22Rv1 (cell line): ENCODE data around the gene WBP2NL.

Experiments
- ZFX ChIP-seq: fragments of 450-650 bp; IDR thresholded peaks from 2 replicates; pipeline ENCODE4 v1.6.1; 2017; ENCODE audit warnings: antibody characterized with exemption, borderline replicate concordance
- TF ChIP-seq, protein P1 (sequence below): fragments of 450-650 bp; IDR thresholded peaks from 2 replicates; pipeline ENCODE4 v1.5.1; 2017; ENCODE audit warnings: mild to moderate bottlenecking

- TF ChIP-seq, protein P1, sequence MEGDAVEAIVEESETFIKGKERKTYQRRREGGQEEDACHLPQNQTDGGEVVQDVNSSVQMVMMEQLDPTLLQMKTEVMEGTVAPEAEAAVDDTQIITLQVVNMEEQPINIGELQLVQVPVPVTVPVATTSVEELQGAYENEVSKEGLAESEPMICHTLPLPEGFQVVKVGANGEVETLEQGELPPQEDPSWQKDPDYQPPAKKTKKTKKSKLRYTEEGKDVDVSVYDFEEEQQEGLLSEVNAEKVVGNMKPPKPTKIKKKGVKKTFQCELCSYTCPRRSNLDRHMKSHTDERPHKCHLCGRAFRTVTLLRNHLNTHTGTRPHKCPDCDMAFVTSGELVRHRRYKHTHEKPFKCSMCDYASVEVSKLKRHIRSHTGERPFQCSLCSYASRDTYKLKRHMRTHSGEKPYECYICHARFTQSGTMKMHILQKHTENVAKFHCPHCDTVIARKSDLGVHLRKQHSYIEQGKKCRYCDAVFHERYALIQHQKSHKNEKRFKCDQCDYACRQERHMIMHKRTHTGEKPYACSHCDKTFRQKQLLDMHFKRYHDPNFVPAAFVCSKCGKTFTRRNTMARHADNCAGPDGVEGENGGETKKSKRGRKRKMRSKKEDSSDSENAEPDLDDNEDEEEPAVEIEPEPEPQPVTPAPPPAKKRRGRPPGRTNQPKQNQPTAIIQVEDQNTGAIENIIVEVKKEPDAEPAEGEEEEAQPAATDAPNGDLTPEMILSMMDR, result no peak
- no peak for TF ChIP-seq ZFX
Measured at GRCh38 chr22:42013385-42013784, 14.8 kb downstream of the WBP2NL start.
